ENCODE measurements around the gene SF1.

Gene SF1

GRCh38 chr11:64814712-64815187, 36.4 kb upstream of the SF1 start:
- H3K4me3 ChIP-seq (ENCODE audit: low read depth, low read length) = no peak overlapping the region
- TF ChIP-seq CTCF (IDR thresholded peaks at IDR 0.05; ENCODE audit: borderline replicate concordance, insufficient read depth, low read depth, low read length) = no peak

- TF ChIP-seq CTCF (IDR thresholded peaks at IDR 0.05; ENCODE audit: borderline replicate concordance, insufficient read depth, low read depth, low read length) = no peak
- no peak overlapping the region for H3K4me3 ChIP-seq (ENCODE audit: low read depth, low read length)
Measured at GRCh38 chr11:64813826-64814225, 35.5 kb upstream of the SF1 start.

GRCh38 chr11:64810891-64811272, 32.5 kb upstream of the SF1 start:
- no peak for TF ChIP-seq CTCF (IDR thresholded peaks at IDR 0.05; ENCODE audit: borderline replicate concordance, insufficient read depth, low read depth, low read length)
- H3K4me3 ChIP-seq (ENCODE audit: low read depth, low read length) = peak overlapping the region; percentile 81

- peak within 1 kb of the TSS; percentile 81 for H3K4me3 ChIP-seq (ENCODE audit: low read depth, low read length)
- no peak for TF ChIP-seq CTCF (IDR thresholded peaks at IDR 0.05; ENCODE audit: borderline replicate concordance, insufficient read depth, low read depth, low read length)
Measured at GRCh38 chr11:64810271-64810890, 32.0 kb upstream of the SF1 start, which contains the start of gene MEN1. MEN1 (minus strand) TSS chr11:64810551; CDS start chr11:64810109, 442 bp downstream.

GRCh38 chr11:64809781-64810241, 31.5 kb upstream of the SF1 start:
- no peak for TF ChIP-seq CTCF (IDR thresholded peaks at IDR 0.05; ENCODE audit: borderline replicate concordance, insufficient read depth, low read depth, low read length)
- peak overlapping the region; percentile 81 for H3K4me3 ChIP-seq (ENCODE audit: low read depth, low read length)

- TF ChIP-seq CTCF (IDR thresholded peaks at IDR 0.05; ENCODE audit: borderline replicate concordance, insufficient read depth, low read depth, low read length) = no peak
- no peak overlapping the region for H3K4me3 ChIP-seq (ENCODE audit: low read depth, low read length)
Measured at GRCh38 chr11:64805481-64805880, 27.1 kb upstream of the SF1 start.
